Type B pancreatic cell (in vitro differentiated cells): ENCODE results near the gene SERINC5. TPM values are rescaled to one million over a fixed set of nuclear protein-coding genes. Genes with fewer than 3 reads are reported as not detected.
"Not testable (repeated sequence)": the region's sequence is repeated elsewhere in the genome, so short reads cannot be mapped to it uniquely, and the experiment has no call there.

ENCODE experiments used
- DNase-seq: peaks from one replicate; pipeline ENCODE4 v3.0.0; 2021; ENCODE audit warnings: mixed read lengths; ENCODE audit not compliant: unreplicated experiment; ENCODE audit errors: extremely low spot score
- H3K27ac Mint-ChIP-seq: 2 replicates; pipeline ENCODE4 v1.8.0; 2021; ENCODE audit warnings: mild to moderate bottlenecking, mixed read lengths
- H3K27me3 Mint-ChIP-seq: 2 replicates; pipeline ENCODE4 v1.8.0; 2021; ENCODE audit warnings: mixed read lengths
- H3K36me3 Mint-ChIP-seq: 2 replicates; pipeline ENCODE4 v1.8.0; 2021; ENCODE audit warnings: mixed read lengths
- H3K4me1 Mint-ChIP-seq: one replicate; pipeline ENCODE4 v1.8.0; 2021; ENCODE audit warnings: mixed read lengths; ENCODE audit not compliant: unreplicated experiment
- H3K4me3 Mint-ChIP-seq: 2 replicates; pipeline ENCODE4 v1.8.0; 2021; ENCODE audit warnings: mild to moderate bottlenecking, mixed read lengths
- H3K9me3 Mint-ChIP-seq: 2 replicates; pipeline ENCODE4 v1.8.0; 2021; ENCODE audit warnings: mixed read lengths
- CTCF ChIP-seq: fragments of 200-600 bp; sonication (generic); conservative IDR thresholded peaks from 2 replicates; pipeline ENCODE4 v1.5.0; 2021; ENCODE audit warnings: antibody characterized with exemption, mild to moderate bottlenecking
- total RNA-seq: library from RNA; stranded (reverse); gene quantifications from 2 replicates; pipeline ENCODE4 v1.2.1, GENCODE V29; 2021; ENCODE audit warnings: low replicate concordance

SERINC5 gene
- total RNA-seq, 1 donor from 2014 or later: 59.0 TPM

GRCh38 chr5:80184235-80185023 is 71.4 kb downstream of the SERINC5 start:
- Mint-ChIP-seq H3K4me3 (peak overlapping the region; percentile 65), H3K27ac (peak overlapping the region; percentile 96), H3K27me3 (no peaks in the 10 kb centered on the region), H3K36me3 (peaks cover 3% of the 10 kb centered on the region), H3K4me1 (peaks cover 49% of the 10 kb centered on the region), H3K9me3 (no peaks in the 10 kb centered on the region)
- no peak for DNase-seq
- no peak for TF ChIP-seq CTCF

- H3K9me3 Mint-ChIP-seq, H3K36me3 Mint-ChIP-seq, DNase-seq, H3K27me3 Mint-ChIP-seq: not testable (repeated sequence)
- Mint-ChIP-seq H3K4me3 (peak overlapping the region; percentile 65), H3K4me1 (peaks cover 43% of the 10 kb centered on the region), H3K27ac (peak overlapping the region; percentile 96)
These were observed 72.1 kb downstream of the SERINC5 start for GRCh38 chr5:80183728-80184234.

GRCh38 chr5:80182809-80183580 is 72.9 kb downstream of the SERINC5 start:
- Mint-ChIP-seq H3K36me3 (peaks cover 3% of the 10 kb centered on the region), H3K27me3 (no peaks in the 10 kb centered on the region), H3K9me3 (no peaks in the 10 kb centered on the region), H3K4me1 (peaks cover 43% of the 10 kb centered on the region), H3K27ac (peak overlapping the region; percentile 96), H3K4me3 (peak overlapping the region; percentile 67)
- no peak for DNase-seq
- no peak for TF ChIP-seq CTCF

- no peak for DNase-seq
- Mint-ChIP-seq H3K9me3 (no peaks in the 10 kb centered on the region), H3K36me3 (peaks cover 3% of the 10 kb centered on the region), H3K27ac (peak overlapping the region; percentile 96), H3K27me3 (no peaks in the 10 kb centered on the region), H3K4me1 (peaks cover 36% of the 10 kb centered on the region), H3K4me3 (peak overlapping the region; percentile 75)
- TF ChIP-seq CTCF: no peak
These were observed 74.1 kb downstream of the SERINC5 start for GRCh38 chr5:80181618-80182211.

GRCh38 chr5:80177236-80177635 is 78.6 kb downstream of the SERINC5 start:
- no peak for DNase-seq
- Mint-ChIP-seq H3K4me1 (peaks cover 20% of the 10 kb centered on the region), H3K27ac (no peak overlapping the region), H3K9me3 (no peaks in the 10 kb centered on the region), H3K27me3 (no peaks in the 10 kb centered on the region), H3K4me3 (no peak overlapping the region), H3K36me3 (peaks cover 16% of the 10 kb centered on the region)
- TF ChIP-seq CTCF: no peak
